HepG2 (cell line): Measurements from ENCODE around the gene ZNF780B. TPM values are rescaled to one million over a fixed set of nuclear protein-coding genes. Genes with fewer than 3 reads are reported as not detected.

ENCODE experiments used
- CHD4 ChIP-seq: fragments of 200-600 bp; sonication (generic); IDR thresholded peaks from 2 replicates; pipeline ENCODE4 v1.7.0; 2017; ENCODE audit warnings: mild to moderate bottlenecking, low read length, borderline replicate concordance
- CREM ChIP-seq, 2 experiments: sonication (generic) in 1 of 2; formaldehyde crosslinking in 1 of 2; IDR thresholded peaks; 2 replicates each; pipeline versions ENCODE4 v1.4.0 to v1.6.1; 2016 to 2020; ENCODE audit warnings: antibody characterized with exemption in 1 of 2, mild to moderate bottlenecking in 1 of 2, missing genetic modification reagents in 1 of 2
- FOXA3 ChIP-seq: IDR thresholded peaks from 2 replicates; pipeline ENCODE4 v1.6.1; 2016; ENCODE audit warnings: missing genetic modification reagents, missing compliant biosample characterization
- HES4 ChIP-seq: sonication (generic); formaldehyde crosslinking; IDR thresholded peaks from 2 replicates; pipeline ENCODE4 v1.9.0; 2021; ENCODE audit warnings: mild to moderate bottlenecking, missing genetic modification reagents, borderline replicate concordance
- NR2F6 ChIP-seq, 2 experiments: IDR thresholded peaks; 2 replicates each; pipeline ENCODE4 v1.6.1; 2016; ENCODE audit warnings: antibody characterized with exemption in 1 of 2, mild to moderate bottlenecking in 1 of 2
- PCBP2 ChIP-seq: fragments of 200-400 bp; formaldehyde crosslinking; optimal IDR thresholded peaks from 2 replicates; pipeline ENCODE3; 2018; ENCODE audit warnings: low read length, low read depth; ENCODE audit not compliant: poor library complexity, severe bottlenecking
- SRSF1 ChIP-seq: fragments of 200-400 bp; formaldehyde crosslinking; optimal IDR thresholded peaks from 2 replicates; pipeline ENCODE3; 2017; ENCODE audit warnings: mild to moderate bottlenecking, low read depth, low read length, moderate library complexity
- TSC22D2 ChIP-seq: sonication (generic); formaldehyde crosslinking; IDR thresholded peaks from 2 replicates; pipeline ENCODE4 v1.5.1; 2020; ENCODE audit warnings: missing genetic modification reagents, mild to moderate bottlenecking, borderline replicate concordance
- ZBTB26 ChIP-seq: IDR thresholded peaks from 2 replicates; pipeline ENCODE4 v1.6.1; 2016; ENCODE audit warnings: missing compliant biosample characterization, missing genetic modification reagents, borderline replicate concordance
- ZBTB33 ChIP-seq: sonication (generic); formaldehyde crosslinking; IDR thresholded peaks from 2 replicates; pipeline ENCODE4 v1.4.0; 2020; ENCODE audit warnings: missing genetic modification reagents
- ZNF143 ChIP-seq: sonication (generic); formaldehyde crosslinking; IDR thresholded peaks from 2 replicates; pipeline ENCODE4 v1.4.0; 2020; ENCODE audit warnings: missing genetic modification reagents
- ZNF382 ChIP-seq: sonication (generic); formaldehyde crosslinking; IDR thresholded peaks from 2 replicates; pipeline ENCODE4 v1.5.0; 2020; ENCODE audit warnings: missing genetic modification reagents, mild to moderate bottlenecking, borderline replicate concordance
- ZNF460 ChIP-seq: sonication (generic); formaldehyde crosslinking; IDR thresholded peaks from 2 replicates; pipeline ENCODE4 v1.5.1; 2020; ENCODE audit warnings: missing genetic modification reagents, mild to moderate bottlenecking, borderline replicate concordance
- ZNF543 ChIP-seq: sonication (generic); formaldehyde crosslinking; IDR thresholded peaks from 2 replicates; pipeline ENCODE4 v1.4.0; 2020; ENCODE audit warnings: mild to moderate bottlenecking, missing genetic modification reagents
- ZNF883 ChIP-seq: sonication (generic); formaldehyde crosslinking; IDR thresholded peaks from 2 replicates; pipeline ENCODE4 v1.5.1; 2020; ENCODE audit warnings: mild to moderate bottlenecking, missing genetic modification reagents; ENCODE audit errors: not compliant biosample characterization
- ZSCAN29 ChIP-seq: sonication (generic); formaldehyde crosslinking; conservative IDR thresholded peaks from 2 replicates; pipeline ENCODE4 v1.4.0; 2020; ENCODE audit warnings: mild to moderate bottlenecking, missing genetic modification reagents
- polyA plus RNA-seq, 8 experiments: library from polyadenylated mRNA; depleted of rRNA in 3 of 8; stranded (reverse) in 7 of 8; unstranded in 1 of 8; fragments of >200 nt; fragmentation: Illumina TruSeq in 4 of 8; extraction: Trizol in 4 of 8; gene quantifications; 2 replicates each; pipeline versions ENCODE4 v1.2.1 to v1.2.3, GENCODE V29; 2011 to 2016; ENCODE audit warnings: low read depth in 4 of 8, missing spikeins in 1 of 8, mixed read lengths in 1 of 8; ENCODE audit not compliant: insufficient read depth in 1 of 8
- total RNA-seq, 5 experiments: library from RNA; depleted of rRNA; stranded (reverse); fragments of >200 nt; fragmentation: Illumina TruSeq; extraction: Trizol; gene quantifications; 2 replicates each; pipeline ENCODE4 v1.2.3, GENCODE V29; 2016; ENCODE audit warnings: low read depth in 1 of 5
- TF ChIP-seq, protein P1 (sequence below): conservative IDR thresholded peaks from 2 replicates; pipeline ENCODE4 v1.6.1; 2018; ENCODE audit warnings: missing genetic modification reagents
- TF ChIP-seq, protein P2 (sequence below): sonication (generic); formaldehyde crosslinking; IDR thresholded peaks from 2 replicates; pipeline ENCODE4 v1.5.0; 2020; ENCODE audit warnings: missing genetic modification reagents
- TF ChIP-seq, protein P3 (sequence below): sonication (generic); formaldehyde crosslinking; IDR thresholded peaks from 2 replicates; pipeline ENCODE4 v1.5.1; 2020; ENCODE audit warnings: missing genetic modification reagents, mild to moderate bottlenecking, borderline replicate concordance

Gene ZNF780B
- total and polyA plus RNA-seq, 2 of the 13 experiments (the other 11 are each of a cell fraction or from before 2014, with no cell fraction given) = 6.6 to 21.9 TPM

- TF ChIP-seq, protein P1, sequence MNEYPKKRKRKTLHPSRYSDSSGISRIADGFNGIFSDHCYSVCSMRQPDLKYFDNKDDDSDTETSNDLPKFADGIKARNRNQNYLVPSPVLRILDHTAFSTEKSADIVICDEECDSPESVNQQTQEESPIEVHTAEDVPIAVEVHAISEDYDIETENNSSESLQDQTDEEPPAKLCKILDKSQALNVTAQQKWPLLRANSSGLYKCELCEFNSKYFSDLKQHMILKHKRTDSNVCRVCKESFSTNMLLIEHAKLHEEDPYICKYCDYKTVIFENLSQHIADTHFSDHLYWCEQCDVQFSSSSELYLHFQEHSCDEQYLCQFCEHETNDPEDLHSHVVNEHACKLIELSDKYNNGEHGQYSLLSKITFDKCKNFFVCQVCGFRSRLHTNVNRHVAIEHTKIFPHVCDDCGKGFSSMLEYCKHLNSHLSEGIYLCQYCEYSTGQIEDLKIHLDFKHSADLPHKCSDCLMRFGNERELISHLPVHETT (CRISPR knock-in tag) = 0 out of 2 replicates have a peak, but pooled peaks have one; percentile 57
- TF ChIP-seq TSC22D2 (CRISPR knock-in tag) = 0 out of 2 replicates have a peak, but pooled peaks have one; percentile 43
- peak; percentile 84 for TF ChIP-seq CREM (IDR thresholded peaks at IDR 0.05)
- no peak for TF ChIP-seq CREM (CRISPR knock-in tag; IDR thresholded peaks at IDR 0.05)
- peak; percentile 33; the same call in 1 of the 2 replicates for TF ChIP-seq FOXA3
- peak; percentile 26 for TF ChIP-seq NR2F6 (IDR thresholded peaks at IDR 0.05)
- TF ChIP-seq NR2F6 (CRISPR knock-in tag; IDR thresholded peaks at IDR 0.05) = peak; percentile 2; the same call in 1 of the 2 replicates
- no peak for TF ChIP-seq PCBP2
- TF ChIP-seq ZNF382 (CRISPR knock-in tag) = no peak
- no peak for TF ChIP-seq ZBTB33
- no peak for TF ChIP-seq ZNF543 (CRISPR knock-in tag)
- peak; percentile 92 for TF ChIP-seq ZNF143 (CRISPR knock-in tag)
- peak; percentile 72 for TF ChIP-seq ZNF883 (CRISPR knock-in tag)
- peak; percentile 57 for TF ChIP-seq SRSF1
- TF ChIP-seq, protein P2, sequence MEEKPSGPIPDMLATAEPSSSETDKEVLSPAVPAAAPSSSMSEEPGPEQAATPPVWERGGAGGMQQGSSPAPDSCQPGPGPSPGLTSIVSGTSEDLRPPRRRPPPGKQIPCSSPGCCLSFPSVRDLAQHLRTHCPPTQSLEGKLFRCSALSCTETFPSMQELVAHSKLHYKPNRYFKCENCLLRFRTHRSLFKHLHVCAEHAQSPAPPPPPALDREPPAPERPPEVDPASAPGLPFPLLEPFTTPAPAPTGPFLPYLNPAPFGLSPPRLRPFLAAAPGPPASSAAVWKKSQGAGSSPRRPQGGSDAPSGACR = 0 out of 2 replicates have a peak, but pooled peaks have one; percentile 52
- TF ChIP-seq, protein P3, sequence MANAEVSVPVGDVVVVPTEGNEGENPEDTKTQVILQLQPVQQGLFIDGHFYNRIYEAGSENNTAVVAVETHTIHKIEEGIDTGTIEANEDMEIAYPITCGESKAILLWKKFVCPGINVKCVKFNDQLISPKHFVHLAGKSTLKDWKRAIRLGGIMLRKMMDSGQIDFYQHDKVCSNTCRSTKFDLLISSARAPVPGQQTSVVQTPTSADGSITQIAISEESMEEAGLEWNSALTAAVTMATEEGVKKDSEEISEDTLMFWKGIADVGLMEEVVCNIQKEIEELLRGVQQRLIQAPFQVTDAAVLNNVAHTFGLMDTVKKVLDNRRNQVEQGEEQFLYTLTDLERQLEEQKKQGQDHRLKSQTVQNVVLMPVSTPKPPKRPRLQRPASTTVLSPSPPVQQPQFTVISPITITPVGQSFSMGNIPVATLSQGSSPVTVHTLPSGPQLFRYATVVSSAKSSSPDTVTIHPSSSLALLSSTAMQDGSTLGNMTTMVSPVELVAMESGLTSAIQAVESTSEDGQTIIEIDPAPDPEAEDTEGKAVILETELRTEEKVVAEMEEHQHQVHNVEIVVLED = peak; percentile 79; the same call in 1 of the 2 replicates
- no peak for TF ChIP-seq CHD4
- TF ChIP-seq HES4 (CRISPR knock-in tag) = no peak
- TF ChIP-seq ZSCAN29 (CRISPR knock-in tag) = no peak
- peak; percentile 77 for TF ChIP-seq ZBTB26
- TF ChIP-seq ZNF460 = no peak
Observed at GRCh38 chr19:40090241-40091204, 34.5 kb upstream of the ZNF780B start, which contains the start of gene ZNF780A (continued).
